ENCODE data around the gene CFAP90.

Gene CFAP90

GRCh38 chr5:7867260-7867659, 16.3 kb upstream of the CFAP90 start:
- DNase-seq, result no peak

GRCh38 chr5:7866196-7866595, 15.3 kb upstream of the CFAP90 start:
- DNase-seq, result peak; percentile 38

GRCh38 chr5:7857926-7858632, 7.1 kb upstream of the CFAP90 start:
- DNase-seq, result no peak

DNA sequence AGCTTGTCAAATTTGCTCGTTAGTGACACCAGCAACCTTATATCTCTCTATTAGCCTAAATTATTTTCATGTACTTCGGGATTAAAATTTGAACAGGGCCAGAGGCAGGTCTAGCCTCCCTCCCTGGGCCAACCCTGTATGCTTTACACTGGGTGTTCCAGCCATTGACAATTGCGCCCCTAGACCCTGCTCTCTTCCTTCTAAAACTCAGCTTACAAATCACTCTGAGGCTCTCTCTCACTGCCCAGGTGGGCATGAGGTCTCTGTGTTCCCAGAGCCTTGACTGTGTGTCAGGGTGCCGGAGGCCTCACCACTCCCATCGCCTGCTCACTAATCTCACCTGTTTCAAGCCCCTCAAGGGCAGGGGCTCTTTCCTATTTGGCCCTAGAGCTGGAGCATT, 6.4 kb upstream of the CFAP90 start:
- no peak for DNase-seq

- DNase-seq, result peak; percentile 70
These were observed 5.9 kb upstream of the CFAP90 start for GRCh38 chr5:7856855-7857254.

- DNase-seq, result no peak
These were observed 4.7 kb upstream of the CFAP90 start for GRCh38 chr5:7855611-7856010.

GRCh38 chr5:7852988-7853387, 2.1 kb upstream of the CFAP90 start:
- DNase-seq, result no peak

- peak; percentile 44 for DNase-seq
These were observed 1.6 kb upstream of the CFAP90 start for GRCh38 chr5:7852542-7852941.

DNA sequence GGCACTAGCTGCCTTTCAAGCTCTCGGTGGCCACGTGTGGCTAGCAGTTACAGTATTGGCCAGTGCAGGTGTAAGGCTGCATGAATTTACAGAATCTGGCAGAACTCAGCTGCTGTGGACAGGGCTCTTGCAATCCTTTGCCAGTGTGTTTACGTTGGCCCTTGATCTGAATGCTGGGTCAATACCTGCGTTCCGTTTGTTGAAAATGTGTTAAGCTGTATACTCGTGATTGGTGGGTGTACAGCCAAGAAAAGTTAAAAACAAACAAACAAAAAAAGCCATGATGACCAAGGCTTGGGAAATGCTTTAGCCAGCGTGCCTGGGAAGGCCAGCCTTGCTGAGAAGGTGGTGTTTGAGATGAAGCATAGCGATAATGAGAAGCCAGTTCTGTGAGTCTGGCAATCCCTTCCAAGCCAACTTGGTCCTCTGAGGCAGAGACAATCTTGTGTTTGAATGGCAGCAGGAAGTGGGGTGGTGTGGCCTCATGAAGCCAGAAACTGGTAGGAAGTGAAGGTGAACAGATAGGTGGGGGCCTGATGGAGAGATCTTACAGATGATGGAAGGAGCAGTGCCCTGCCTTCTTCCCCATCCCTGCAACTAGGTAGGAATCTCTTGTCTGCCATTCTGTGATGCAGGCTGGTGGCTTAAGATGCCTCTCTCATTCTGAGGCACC, 820 bp upstream of the CFAP90 start:
- no peak for DNase-seq

GRCh38 chr5:7851240-7851592, 283 bp upstream of the CFAP90 start:
- DNase-seq, result no peak

DNA sequence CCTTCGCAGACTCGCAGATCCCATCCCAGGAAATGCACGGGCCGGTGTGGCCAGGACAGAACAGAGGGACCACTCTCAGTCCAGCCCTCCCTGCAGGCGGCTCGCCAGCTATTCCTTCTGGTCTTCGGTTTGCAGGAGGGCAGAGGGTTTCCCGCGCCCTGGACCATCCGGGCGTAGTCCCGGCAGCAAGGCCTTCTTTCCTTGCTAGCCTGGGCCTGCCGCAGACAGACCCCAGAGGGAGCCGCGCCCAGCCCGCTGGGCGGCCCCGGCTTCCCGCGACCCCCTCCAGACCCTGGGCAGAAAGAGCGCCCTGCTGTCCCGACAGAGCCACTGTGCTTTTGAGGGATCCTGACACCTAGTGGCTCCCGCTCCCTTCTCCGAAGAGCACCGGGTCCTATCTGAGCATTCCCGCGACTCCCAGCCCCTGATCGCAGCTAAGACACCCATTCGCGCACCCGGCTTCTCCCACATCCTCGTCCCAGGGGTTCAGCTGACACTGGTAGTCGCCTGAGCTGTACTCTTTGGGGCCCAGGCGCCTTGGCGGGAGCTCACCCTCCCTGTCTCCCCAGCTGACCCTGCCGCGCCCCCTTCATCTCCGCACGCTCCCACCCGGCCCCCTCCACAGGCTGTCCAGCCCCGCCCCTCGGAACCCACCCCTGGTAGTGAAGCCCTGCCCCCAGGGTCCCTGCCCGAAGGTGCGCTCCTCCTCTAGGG, 1.1 kb downstream of the CFAP90 start:
- no peak for DNase-seq

GRCh38 chr5:7848296-7848695, 2.6 kb downstream of the CFAP90 start:
- no peak for DNase-seq

- no peak for DNase-seq
These were observed 4.6 kb downstream of the CFAP90 start for GRCh38 chr5:7846327-7846726.

DNA sequence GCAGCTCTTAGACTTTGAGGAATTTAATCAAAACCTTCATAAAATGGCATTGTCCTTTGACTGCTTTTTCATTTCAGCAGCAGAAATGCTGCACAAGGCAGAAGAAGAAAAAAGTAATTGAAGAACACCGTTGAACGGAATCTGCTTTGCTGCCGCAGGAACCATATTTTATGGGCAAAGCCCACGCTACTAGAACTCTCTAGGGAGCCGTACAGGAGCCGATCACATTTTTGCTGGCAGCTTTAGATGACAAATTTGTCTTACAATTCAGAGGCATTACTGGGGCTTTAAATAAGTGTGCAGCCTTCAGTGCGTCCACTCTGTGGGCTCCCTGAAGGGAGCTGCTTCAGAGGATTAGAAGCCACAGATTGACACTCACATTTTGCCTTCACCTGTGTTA, 5.4 kb downstream of the CFAP90 start:
- DNase-seq, result no peak

GRCh38 chr5:7844901-7845300, 6.0 kb downstream of the CFAP90 start:
- no peak for DNase-seq

DNA sequence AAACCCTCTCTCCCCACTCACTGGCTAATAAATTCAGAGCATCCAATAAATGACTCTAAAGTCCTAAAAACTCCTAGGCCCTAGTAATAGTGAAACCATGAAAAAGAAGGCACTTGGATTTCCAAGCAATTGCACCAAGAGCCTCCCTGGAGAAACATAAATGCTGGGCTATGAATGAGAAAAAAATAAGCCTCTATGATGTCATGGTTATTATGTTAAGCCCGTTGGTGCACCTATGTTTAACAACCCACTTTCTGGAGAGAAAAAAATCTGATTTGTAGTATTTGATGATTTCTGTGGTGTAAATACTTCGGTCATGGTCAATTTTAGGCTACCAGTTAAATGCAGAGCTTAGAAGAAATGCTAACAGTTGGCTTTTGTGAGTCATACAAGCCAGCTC, 8.4 kb downstream of the CFAP90 start:
- DNase-seq, result no peak

DNA sequence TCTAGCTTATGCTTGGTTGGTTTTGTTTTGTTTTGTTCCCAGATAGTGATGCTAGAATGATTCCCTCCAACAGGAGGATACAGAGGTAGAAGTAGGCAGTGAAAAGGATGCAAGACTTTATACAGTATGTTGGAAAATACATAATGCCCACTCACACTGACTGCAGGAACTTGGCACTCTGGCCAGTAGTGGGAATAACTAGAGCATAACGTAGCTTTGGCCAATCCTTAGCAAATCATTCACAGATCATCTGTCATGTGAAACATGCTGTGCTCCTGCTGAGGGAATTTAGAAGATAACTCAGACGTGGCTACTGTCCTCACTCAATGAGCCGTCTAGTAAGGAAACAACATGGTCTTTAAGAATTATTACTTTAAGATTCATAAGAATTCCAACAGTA, 13.5 kb downstream of the CFAP90 start:
- no peak for DNase-seq

DNA sequence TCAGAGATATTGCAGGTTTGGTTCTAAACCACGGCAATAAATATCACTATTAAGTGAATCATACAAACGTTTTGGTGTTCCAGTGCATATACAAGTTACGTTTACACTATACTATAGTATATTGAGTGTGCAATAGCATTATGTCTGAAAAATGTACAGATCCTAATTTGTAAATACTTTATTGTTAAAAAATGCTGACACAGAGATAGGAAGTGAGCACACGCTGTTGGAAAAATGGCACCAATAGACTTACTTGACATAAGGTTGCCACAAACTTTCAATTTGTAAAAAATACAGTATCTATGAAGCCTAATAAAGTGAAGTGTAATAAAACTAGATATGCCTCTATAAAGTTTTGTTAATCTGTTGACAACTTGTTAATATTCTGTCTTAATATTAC, 16.0 kb downstream of the CFAP90 start:
- DNase-seq, result no peak

- DNase-seq, result no peak
These were observed 22.7 kb downstream of the CFAP90 start for GRCh38 chr5:7828269-7828668.

GRCh38 chr5:7827610-7828009, 23.3 kb downstream of the CFAP90 start:
- no peak for DNase-seq

GRCh38 chr5:7825630-7826029, 25.3 kb downstream of the CFAP90 start:
- DNase-seq, result no peak

GRCh38 chr5:7824995-7825394, 25.9 kb downstream of the CFAP90 start:
- no peak for DNase-seq

DNA sequence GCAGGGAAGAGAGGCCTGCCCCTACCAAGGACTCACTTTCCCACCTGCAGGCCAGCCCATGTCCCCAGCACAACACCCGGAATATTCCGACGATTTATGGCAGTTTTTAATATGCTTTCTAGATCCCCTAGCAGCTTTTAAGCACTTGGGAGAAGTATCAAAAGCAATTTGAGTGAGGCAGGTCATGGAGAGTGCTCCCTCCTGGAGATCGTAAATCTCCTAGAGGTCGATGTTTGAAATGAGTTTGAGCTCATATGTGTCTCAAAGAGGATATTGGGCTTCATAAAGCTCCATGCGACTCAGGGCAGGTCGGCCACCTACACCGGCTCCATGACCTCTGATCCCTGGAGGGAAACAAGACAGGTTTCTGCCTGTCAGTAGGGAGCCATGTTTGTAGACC, 27.3 kb downstream of the CFAP90 start:
- no peak for DNase-seq

GRCh38 chr5:7822449-7822848, 28.5 kb downstream of the CFAP90 start:
- DNase-seq, result no peak
